Embryonic facial prominence (tissue), 1 donor: Measurements from ENCODE around the gene NANOGP8.
A peak's percentile ranks its signal among the peaks of the same experiment; 100 is the strongest.
"Not testable (repeated sequence)": the region's sequence is repeated elsewhere in the genome, so short reads cannot be mapped to it uniquely, and the experiment has no call there.

ENCODE experiments used
- DNase-seq: peaks from one replicate; pipeline ENCODE4 v3.0.0-alpha.2; 2016; ENCODE audit errors: extremely low spot score

Gene NANOGP8

GRCh38 chr15:35085176-35085919, at the start of gene NANOGP8:
TSS of gene NANOGP8 (minus strand) at chr15:35085295. CDS start at chr15:35085110, 185 bp downstream.
- not testable (repeated sequence) for DNase-seq

GRCh38 chr15:35134299-35134698, 49.2 kb upstream of the NANOGP8 start:
- no peak for DNase-seq

GRCh38 chr15:35130245-35130644, 45.1 kb upstream of the NANOGP8 start:
- peak; percentile 24 for DNase-seq

- DNase-seq, result no peak
Measured at GRCh38 chr15:35129361-35129760, 44.3 kb upstream of the NANOGP8 start.

GRCh38 chr15:35127717-35128116, 42.6 kb upstream of the NANOGP8 start:
- DNase-seq, result no peak

- DNase-seq, result no peak
Measured at GRCh38 chr15:35126236-35126635, 41.1 kb upstream of the NANOGP8 start.

- no peak for DNase-seq
Measured at GRCh38 chr15:35123743-35124142, 38.6 kb upstream of the NANOGP8 start.

- no peak for DNase-seq
Measured at GRCh38 chr15:35121611-35122359, 36.7 kb upstream of the NANOGP8 start.

GRCh38 chr15:35120173-35120572, 35.1 kb upstream of the NANOGP8 start:
- no peak for DNase-seq

- no peak for DNase-seq
Measured at GRCh38 chr15:35118960-35119359, 33.9 kb upstream of the NANOGP8 start.

- no peak for DNase-seq
Measured at GRCh38 chr15:35117543-35118265, 32.6 kb upstream of the NANOGP8 start.

GRCh38 chr15:35115155-35115725, 30.1 kb upstream of the NANOGP8 start:
- no peak for DNase-seq

- no peak for DNase-seq
Measured at GRCh38 chr15:35112346-35112745, 27.3 kb upstream of the NANOGP8 start.

GRCh38 chr15:35111861-35112260, 26.8 kb upstream of the NANOGP8 start:
- no peak for DNase-seq

- DNase-seq, result no peak
Measured at GRCh38 chr15:35108453-35108852, 23.4 kb upstream of the NANOGP8 start.

GRCh38 chr15:35107561-35107960, 22.5 kb upstream of the NANOGP8 start:
- no peak for DNase-seq

- DNase-seq, result no peak
Measured at GRCh38 chr15:35107122-35107521, 22.0 kb upstream of the NANOGP8 start.

GRCh38 chr15:35104526-35105147, 19.5 kb upstream of the NANOGP8 start:
- no peak for DNase-seq

- DNase-seq, result no peak
Measured at GRCh38 chr15:35102186-35102585, 17.1 kb upstream of the NANOGP8 start.

GRCh38 chr15:35101335-35101734, 16.2 kb upstream of the NANOGP8 start:
- no peak for DNase-seq

- DNase-seq, result no peak
Measured at GRCh38 chr15:35098737-35099136, 13.6 kb upstream of the NANOGP8 start.

GRCh38 chr15:35095941-35096340, 10.8 kb upstream of the NANOGP8 start:
- DNase-seq, result no peak
